CD4-positive, alpha-beta T cell treated with Interleukin-17A for 1 hour (primary cell): Measurements from ENCODE around the gene ITGB1BP1.
"Not testable (repeated sequence)": the region's sequence is repeated elsewhere in the genome, so short reads cannot be mapped to it uniquely, and the experiment has no call there.

ENCODE experiments used
- DNase-seq: peaks from one replicate; pipeline ENCODE4 v3.0.0-alpha.2; 2020

The ITGB1BP1 gene

DNA sequence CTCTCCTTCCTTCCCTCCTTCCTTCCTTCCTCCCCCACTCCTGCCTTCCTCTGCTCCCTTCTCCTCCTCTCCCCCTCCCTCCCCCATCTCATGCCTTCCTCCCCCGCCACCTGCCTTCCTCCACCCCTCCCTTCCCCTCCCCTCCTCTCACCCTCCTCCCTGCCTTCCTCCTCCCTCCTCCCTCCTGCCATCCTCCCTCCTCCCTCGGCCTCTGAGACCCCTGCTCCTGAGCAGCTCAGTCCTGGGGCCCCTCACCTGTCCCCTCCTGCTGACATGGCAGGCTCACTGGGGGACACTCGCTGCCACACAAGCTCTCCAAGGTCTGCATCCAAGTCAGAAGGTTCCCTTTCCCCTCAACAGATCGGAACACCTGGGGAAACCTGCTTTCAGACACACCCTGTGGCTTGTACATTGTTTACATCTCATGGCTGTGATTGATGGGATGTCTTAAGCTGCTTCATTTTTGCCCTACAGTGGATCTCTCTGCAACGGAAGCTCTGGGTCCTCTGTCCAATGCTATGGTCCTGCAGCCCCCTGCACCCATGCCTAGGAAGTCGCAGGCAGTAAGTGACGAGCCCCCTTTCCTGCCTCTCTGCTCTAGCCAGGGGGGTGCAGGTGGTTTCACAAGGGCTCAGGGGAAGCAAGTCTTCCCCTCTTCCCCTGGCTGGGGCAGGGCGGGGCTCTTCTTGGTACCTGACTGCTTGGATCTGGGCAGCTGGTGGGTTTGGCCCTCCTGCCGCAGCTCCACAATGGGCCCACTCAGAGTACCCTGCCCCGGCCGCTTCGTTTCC lies 22.9 kb downstream of the ITGB1BP1 start:
- no peak for DNase-seq

DNA sequence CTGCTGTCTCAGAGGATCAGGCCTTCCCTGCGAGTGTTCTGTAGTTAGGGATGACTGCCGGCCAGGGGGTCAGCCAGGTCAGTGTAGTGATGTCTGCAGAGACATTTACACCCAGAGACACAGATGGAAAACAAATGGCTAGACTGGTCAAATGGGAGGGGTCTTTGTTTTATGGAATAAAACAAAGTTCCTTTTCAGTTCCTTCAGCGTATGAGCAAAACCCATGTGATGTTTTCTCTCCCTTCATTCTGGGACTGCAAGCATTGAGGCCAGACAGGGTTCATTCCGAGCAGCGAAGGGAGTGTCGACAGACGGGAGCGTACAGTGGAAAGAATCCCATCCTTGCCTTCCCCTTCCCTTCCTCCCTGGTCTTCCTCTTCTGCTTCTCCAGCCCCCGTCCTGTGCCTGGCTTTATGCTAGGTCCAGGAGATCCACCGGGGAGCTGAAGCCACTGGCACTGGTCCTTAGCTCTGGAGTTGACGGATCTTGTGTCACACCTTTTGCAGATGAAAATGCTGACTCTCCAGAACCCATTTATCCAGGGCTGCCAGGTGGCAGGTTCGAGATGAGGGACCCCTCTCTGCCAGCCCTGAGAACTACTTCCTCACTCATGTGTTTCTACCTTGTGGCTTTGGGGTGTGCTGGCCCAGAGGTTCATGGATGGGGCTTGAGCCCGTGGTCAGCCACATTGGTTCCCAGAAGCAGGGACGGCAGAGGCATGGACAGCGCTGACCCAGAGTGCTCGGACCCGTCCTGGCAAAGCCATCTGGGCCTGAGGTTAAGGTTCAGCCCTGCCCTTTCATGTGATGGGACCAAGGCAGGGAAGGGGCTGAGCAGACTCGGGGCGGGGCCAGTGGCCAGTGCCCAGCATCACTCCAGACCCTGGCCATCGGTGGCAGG lies 24.2 kb downstream of the ITGB1BP1 start:
- no peak for DNase-seq

DNA sequence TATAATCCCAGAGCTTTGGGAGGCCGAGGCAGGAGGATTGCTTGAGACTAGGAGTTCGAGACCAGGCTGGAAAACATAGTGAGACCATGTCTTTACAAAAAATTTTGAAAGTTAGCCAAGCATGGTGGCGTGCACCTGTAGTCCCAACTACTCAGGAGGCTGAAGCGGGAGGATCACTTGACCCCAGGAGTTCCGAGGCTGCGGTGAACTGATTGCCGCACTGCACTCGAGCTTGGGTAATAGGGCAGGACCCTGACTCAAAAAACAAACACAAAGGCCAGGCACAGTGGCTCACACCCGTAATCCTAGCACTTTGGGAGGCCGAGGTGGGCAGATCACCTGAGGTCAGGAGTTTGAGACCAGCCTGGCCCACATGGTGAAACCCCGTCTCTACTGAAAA lies 25.1 kb downstream of the ITGB1BP1 start:
- DNase-seq, result not testable (repeated sequence)

DNA sequence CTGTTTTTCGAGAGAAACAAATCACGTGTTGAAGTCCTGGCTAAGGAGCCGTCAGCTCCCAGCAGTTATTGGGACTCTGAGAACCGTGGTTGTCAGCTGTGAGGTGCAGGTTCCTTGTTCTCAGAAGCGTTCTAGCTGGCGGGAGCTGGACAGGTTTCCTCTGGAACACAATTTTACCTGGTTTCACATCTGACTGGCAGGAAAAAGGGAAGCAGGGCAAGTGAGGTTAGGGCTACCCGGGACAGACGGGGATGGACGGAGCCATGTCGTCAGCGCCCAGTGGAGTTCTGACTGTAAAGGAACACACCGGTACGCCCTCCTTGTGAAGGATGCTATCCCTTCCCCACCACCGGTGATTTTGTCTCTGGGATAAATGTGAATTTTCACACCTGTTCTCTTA lies 26.1 kb downstream of the ITGB1BP1 start:
- no peak for DNase-seq

DNA sequence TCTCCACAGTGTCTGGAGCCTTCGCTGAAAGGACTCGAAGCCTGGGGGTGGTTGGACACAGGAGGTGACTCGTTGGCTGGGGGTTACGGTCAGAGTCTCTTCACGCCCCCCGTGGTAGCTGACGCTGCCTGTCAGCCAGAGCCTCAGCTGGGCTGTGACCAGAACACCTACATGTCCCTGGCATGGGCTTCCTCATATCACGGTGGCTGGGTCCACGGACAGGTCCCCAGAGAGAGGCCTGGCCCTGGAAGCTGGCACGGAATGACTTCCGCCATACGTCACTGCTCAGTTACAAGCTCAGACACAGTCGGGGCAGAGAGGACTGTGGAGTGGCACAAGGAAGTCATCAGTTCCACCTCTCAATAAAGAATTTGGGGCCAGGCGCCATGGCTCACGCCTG lies 28.5 kb downstream of the ITGB1BP1 start:
- no peak for DNase-seq

DNA sequence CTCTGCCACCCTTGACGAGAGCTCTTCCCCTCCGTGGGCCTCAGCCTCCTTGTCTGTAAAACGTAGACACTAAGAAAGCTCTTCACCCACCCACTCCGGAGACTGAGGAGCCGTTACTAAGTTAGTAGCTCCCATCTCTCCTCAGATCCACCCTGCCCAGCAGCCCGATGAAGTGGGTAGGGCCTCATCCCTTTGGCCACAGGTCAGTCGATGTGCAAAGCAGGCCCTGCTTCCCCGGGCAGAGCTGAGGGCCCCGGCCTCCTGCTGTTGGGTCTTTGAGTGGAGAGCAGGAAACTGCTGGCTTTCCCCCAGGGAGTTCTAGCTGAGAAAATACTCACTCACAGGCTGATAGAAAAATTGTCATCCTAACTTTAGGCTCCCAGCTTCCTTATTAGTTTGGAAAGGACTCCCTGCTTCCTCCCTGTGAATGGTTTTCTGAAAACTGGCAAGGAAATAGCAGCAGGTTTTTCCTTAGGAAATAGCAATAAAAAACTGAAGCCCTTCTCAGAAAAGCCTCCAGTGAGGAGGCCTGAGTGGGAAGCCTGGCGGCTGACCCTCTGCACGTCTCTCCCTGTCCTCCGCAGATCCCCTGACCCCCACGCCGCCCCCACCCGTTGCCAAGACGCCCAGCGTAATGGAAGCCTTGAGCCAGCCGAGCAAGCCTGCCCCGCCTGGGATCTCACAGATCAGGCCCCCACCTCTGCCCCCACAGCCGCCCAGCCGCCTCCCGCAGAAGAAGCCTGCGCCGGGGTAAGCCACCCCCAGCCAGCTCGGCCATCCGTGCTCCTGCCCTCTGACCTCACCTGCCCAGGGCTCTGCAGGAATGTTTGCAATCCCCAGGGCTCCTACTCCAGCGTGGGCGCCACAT lies 30.2 kb downstream of the ITGB1BP1 start:
- DNase-seq, result no peak

DNA sequence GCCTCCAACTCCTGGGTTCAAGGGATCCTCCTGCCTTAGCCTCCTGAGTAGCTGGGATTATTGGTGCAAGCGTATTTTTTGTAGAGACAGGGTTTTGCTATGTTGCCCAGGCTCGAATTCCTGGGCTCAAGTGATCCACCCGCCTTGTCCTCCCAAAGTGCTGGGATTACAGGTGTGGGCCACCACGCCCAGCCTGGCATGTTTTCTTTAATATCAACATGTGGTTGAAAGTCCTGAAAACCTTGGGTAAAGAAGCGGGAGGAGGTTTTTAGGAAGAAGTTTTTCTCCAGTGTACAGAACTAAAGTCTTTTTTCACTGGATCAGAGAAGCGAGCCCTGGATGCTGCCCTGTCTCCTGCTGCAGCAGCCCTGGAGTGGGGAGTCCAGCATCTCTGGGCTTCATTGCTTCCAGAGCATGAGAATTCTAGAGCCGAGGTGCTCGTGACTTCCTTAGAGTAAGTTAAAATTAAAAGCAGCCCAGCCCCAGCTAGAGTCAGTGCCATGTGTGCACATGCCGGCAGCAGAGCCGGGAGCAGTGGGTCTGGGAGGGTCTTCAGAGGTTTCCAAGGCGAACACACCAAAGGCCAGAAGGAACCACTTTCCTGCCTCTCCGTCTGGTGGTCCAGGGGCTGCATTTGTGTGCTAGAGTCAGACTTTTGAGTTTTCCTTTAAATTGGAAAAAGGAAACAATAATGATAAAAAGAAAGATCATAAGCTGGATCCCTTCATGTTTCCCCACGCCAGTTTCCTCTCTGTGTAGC lies 31.2 kb downstream of the ITGB1BP1 start:
- no peak for DNase-seq

DNA sequence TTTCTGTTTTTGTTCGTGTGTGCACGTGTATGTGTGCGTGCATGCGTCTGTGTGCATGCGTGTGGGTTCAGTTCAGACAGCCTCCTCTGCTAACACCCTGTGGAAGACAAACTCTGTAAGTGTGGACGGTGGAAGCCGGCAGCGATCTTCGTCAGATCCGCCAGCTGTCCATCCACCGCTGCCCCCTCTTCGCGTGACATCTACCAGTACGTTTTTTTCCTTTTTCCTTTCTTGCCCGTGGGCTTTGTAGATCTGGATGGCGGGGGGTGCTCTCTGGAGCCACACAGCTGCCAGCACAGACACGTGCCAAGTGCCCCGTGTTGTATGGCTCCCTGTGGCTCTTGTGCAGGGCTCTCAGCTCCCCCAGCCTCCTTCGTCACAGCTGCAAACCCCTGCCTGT lies 32.3 kb downstream of the ITGB1BP1 start:
- DNase-seq, result no peak

DNA sequence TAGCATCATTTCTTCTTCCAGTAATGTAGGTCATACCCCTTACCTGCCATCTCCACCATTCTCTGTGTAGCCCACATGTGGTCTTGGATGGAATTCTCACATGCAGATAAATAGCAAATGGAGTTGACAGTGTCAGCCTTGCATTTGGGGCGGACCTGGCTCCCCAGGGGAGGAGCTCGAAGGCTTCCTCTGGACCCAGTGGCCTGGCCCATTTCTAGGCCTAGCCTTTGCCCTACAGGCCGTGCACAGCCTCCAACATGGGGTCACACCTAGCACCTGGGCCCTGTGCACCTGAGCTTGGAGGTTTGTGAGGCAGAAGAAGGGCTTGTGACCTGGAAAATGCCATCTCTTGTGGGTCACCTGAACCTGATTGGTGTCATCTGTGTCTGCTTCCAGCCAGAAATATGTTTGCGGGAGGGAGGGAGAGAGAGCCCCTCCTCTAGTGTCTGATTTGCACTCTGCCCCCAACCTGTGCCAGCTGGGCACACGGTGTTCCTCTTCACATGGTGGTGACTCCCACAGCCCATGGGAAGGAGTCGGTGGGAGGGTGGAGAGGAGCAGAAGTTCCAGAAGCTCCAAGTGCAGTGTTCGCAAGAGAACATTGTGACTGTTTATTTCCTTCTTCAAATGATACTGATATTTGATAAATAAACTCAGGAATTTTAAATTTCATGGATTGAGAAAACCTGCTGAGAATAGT lies 33.0 kb downstream of the ITGB1BP1 start:
- DNase-seq, result no peak

DNA sequence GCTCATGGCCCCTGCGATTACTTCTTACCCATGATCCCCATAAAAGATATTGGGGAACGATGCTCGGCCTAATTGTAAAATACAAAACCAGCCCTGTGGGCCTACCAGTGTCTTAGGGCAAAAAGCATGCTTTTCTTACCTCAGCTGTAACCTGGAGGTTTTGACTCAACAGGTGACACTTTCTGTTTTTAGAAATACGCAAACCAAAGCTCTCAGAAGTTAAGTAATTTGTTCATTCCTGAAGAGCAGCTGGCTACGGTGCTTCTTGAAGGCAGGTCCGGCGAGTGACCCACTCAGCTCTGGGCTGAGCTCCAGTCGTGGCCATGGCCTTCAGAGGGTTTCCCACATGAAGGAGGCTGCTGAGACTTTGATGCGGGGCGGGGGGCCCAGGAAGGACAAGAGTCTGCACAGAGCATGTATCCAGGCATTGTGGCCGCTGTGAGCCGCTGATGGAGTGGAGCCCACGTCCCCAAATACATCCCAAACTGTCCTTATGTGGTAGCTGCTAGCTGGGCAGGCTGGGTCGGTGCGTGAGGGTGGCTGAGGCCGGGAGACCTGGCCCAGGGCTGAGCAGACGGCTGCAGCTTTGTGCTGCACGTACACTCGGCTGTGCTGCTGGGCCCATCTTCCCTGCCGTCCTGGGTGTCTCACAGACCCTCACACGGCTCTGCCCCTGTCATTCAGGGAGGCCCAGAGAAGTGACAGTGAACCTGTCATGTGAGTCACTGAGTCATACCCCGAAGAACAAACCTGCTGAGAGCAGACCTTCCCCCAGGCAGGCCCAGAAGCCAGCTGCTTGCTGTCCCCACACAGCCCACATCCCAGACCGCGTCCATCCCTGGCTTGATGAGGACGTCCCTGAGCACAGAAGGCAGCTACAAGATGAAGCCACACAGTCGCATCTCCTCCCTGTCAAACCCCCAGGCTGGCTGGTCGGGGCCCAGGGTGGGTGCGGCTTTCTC lies 34.1 kb downstream of the ITGB1BP1 start:
- no peak for DNase-seq

DNA sequence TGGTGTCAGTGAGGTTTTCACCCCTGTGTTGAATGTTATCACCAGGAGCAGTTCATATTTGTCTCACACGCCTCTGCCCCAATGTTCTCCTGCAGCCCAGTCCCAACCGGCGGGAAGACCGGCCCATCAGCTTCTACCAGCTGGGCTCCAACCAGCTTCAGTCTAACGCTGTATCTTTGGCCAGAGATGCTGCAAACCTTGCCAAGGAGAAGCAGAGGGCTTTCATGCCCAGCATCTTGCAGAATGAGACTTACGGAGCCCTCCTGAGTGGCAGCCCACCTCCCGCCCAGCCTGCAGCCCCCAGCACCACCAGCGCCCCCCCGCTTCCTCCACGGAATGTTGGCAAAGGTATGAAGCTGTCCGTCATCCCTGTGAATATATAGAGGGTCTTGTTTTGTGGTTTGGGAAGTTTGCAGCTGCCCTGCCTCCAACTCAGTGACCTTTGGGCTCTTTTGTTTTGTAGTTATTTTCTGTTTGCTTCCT lies 35.1 kb downstream of the ITGB1BP1 start:
- no peak for DNase-seq

DNA sequence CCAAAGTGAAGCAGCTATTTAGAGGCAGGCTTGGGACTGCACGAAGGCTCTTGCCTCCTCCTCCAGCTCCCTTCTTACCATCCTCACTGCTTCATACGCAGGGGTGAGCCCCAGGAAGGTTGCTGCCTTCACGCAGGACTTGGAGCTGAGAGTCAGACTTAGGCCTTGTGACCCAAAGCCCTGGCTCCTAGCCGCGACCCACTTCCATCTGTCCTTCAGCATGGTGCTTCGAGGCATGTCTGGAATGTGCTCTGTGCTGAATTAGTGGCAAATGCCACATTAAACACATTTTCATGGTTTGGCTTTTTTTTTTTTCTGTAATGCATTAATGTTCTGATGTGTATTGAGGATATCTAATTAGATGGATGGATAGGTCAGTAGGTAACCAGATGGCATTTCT lies 37.5 kb downstream of the ITGB1BP1 start:
- DNase-seq, result no peak

DNA sequence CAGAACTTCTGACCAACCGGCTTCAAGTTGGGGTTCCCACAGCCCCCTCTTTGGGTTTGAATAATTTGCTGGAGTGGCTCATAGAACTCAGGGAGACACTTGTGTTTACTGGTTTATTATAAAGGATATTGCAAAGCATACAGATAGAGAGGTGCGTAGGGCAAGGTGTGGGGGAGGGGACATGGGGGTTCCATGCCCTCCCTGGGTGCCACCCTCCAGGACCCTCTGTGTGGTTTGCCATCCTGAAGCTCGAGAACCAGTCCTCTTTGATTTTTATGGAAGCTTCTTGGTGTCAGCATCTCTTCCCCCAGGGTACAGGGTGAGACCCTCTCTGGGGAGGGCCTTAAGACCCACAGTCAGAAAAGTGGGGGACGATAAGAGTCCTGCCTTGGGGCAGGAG lies 38.8 kb downstream of the ITGB1BP1 start:
- no peak for DNase-seq

DNA sequence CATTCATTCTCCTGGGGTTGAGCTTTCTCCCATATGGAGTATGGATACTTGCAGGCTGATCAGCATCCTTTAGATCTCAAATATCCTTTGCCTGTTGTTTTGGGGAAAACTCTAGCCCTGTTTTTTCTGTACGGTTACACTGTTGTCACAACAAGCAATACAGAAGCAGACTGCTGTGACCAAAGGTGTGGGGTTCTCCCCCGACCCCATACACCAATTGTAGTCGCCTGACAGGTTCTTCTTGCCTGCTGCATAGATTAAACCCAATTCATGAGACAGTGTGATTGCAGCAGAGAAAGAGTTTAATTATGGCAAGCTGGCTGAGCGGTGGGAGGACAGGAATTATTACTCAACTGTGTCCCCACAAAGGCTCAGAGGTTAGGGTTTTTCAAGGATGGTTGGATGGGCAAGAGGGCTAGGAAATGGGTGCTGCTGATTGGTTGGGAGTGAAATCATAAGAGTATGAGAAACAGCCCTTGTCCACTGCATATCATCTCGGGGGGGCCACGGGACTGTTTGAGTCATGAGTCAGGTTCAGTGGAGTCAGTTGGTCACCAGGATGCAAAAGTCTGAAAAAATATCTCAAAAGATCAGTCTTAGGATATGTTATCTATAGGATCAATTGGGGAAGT lies 40.6 kb downstream of the ITGB1BP1 start:
- no peak for DNase-seq

DNA sequence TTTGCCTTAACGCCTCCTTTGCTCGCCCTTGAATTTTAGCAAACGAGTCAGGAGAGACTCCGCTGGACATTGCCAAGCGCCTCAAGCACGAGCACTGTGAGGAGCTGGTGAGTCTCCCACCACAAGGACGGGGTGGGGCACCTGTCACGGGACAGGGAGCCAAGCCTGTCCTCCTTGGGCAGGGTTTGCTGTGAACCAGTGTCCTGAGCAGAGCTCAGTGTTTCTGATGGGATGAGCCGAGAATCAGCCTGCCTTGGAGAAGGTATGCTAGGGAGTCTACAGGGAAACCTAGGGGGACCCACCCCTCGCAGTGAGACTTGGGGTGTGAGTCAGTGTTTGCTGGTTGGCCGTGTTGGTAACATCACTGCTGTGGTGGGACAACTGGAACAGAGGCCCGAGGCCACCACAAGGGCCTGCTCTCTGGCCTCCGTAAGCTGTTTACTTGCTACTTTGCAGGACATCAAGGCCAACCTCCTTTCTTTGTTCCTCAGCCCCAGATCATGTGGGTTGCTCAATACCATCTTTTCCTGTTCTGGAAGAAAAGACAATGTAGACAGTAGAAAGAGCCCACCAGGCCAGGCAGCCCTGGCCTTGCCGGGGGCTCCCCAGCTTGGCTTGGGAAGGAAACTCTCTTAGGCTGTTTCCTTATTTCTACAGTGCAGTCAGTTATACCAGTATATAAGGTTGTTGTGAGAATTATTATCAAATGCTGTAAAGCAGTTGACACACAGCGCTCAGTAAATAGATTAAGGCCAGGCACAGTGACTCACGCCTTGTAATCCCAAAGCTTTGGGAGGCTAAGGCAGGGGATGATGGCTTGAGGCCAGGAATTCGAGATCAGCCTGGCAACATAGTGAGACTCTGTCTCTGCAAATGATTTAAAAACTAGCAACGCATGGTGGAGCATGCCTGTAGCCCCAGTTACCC lies 42.4 kb downstream of the ITGB1BP1 start:
- DNase-seq, result no peak

DNA sequence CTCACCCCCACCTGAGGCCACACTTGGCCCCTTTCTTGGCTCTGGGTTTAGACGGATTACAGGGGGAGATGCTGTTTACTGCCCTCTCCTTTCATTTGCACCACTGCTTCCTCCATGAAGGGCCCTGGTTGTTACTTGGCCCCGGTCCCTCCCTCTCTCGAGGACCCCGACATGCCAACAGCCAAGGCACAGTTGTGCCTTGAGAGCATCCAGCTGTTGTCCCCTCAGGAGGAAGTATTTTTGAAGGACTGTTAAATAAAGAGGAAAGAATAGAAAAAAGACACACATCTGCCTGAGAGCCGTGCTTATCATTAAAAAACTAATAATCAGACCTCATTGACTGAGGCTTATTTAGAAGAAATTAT lies 44.0 kb downstream of the ITGB1BP1 start:
- no peak for DNase-seq

DNA sequence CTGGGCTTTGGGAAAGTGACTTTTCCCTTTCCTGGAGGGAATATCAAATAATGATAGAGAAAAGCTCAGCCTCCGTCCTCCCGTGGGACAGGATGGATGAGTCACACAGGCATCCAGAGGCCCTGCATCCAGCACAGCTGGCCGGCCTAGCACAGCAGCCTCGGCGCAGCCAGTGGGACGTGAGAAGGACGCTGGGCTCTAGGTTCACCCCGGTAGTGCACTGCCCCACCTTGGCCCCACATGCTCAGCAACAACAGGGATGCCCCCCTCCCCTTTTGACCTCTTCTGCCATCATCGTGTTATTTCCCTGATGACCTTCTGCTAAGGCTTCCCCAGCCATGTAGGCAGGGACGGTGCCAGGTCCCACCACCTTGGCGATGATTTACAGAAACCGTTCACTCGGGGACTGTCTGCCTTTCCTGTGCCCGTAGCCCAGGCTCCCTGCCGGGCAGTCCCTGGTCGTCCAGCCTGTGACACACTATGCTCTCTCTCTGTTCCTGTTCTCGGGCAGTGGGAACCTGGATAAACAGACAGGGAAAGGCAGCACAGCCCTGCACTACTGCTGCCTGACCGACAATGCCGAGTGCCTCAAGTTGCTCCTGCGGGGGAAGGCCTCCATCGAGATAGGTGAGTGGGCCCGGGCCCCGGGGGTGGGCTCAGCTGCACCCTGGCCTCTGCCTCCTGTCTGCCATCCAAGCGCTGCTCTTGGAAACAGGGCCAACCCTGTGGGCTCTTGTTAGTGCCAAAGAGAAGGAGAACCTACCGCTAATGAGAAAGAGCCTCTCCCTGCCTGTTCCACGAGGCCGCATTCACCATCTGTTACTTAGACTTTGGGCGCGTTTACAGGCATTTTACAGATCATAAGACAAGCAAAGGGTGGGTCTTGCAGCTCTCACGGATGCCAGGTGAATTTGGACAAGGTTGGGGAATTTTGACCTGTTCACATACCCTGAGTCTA lies 44.6 kb downstream of the ITGB1BP1 start:
- no peak for DNase-seq
